Astrocyte of the cerebellum (primary cell): ENCODE measurements around the gene AMBRA1.

Source experiments
- DNase-seq: peaks from one replicate; pipeline ENCODE4 v3.0.0-alpha.2; 2011; ENCODE audit warnings: low read depth
- H3K4me3 ChIP-seq: 2 replicates; pipeline ENCODE4 v1.5.1; 2011; ENCODE audit warnings: mild to moderate bottlenecking, low read depth, low read length, moderate library complexity
- CTCF ChIP-seq: IDR thresholded peaks from 2 replicates; pipeline ENCODE4 v1.5.1; 2012; ENCODE audit warnings: low read length, low read depth, moderate library complexity, mild to moderate bottlenecking; ENCODE audit errors: missing control alignments
- in situ Hi-C: cut with HindIII; loops from 2 replicates; pipeline ENCODE4 v1.10.0; 2017; ENCODE audit warnings: low sequenced_read_pairs

Gene AMBRA1

GRCh38 chr11:46391578-46392420 lies 202.0 kb downstream of the AMBRA1 start, which contains the start of gene CHRM4:
CHRM4 (minus strand) TSS chr11:46391776; CDS start chr11:46386557, 5,219 bp downstream.
- in situ Hi-C loops = no loop called here
- TF ChIP-seq CTCF = peak; percentile 31
- no peak for DNase-seq
- H3K4me3 ChIP-seq = peak within 1 kb of the TSS; percentile 36

GRCh38 chr11:46391186-46391577 lies 202.6 kb downstream of the AMBRA1 start:
- peak overlapping the region; percentile 22 for H3K4me3 ChIP-seq
- in situ Hi-C loops = no loop called here
- DNase-seq = no peak
- no peak for TF ChIP-seq CTCF

GRCh38 chr11:46390331-46391171 lies 203.3 kb downstream of the AMBRA1 start:
- no peak for TF ChIP-seq CTCF
- in situ Hi-C loops = no loop called here
- no peak overlapping the region for H3K4me3 ChIP-seq
- DNase-seq = no peak

- peak overlapping the region; percentile 43 for H3K4me3 ChIP-seq
- TF ChIP-seq CTCF = peak; percentile 74
- DNase-seq = no peak
- in situ Hi-C loops = no loop called here
These were observed 204.1 kb downstream of the AMBRA1 start for GRCh38 chr11:46389450-46390330.

- in situ Hi-C loops = no loop called here
- H3K4me3 ChIP-seq = peak overlapping the region; percentile 43
- DNase-seq = no peak
These were observed 205.0 kb downstream of the AMBRA1 start for GRCh38 chr11:46388619-46389449.

More at GRCh38 chr11:46388619-46389449, 205.0 kb downstream of the AMBRA1 start:
- no peak for TF ChIP-seq CTCF
